Gastrocnemius medialis (tissue), 4 donors: ENCODE results near the gene PCSK6. TPM values are rescaled to one million over a fixed set of nuclear protein-coding genes. Genes with fewer than 3 reads are reported as not detected.

Experiments
- ATAC-seq, 2 donors: fragments of 150-250 bp; one replicate each; pipeline ENCODE4 v1.9.1; 2016
- DNase-seq, 2 donors: peaks; one replicate each; pipeline ENCODE4 v3.0.0-alpha.2; 2019
- H3K27ac ChIP-seq, 4 donors: fragments of 200-600 bp; sonication (generic); 1 replicate in 1 of 4; 2 replicates in 3 of 4; pipeline ENCODE4 v1.5.1; 2016 to 2018; ENCODE audit warnings: mild to moderate bottlenecking in 2 of 4, moderate library complexity in 1 of 4
- H3K27me3 ChIP-seq, 3 donors: fragments of 200-600 bp; sonication (generic) in 2 of 3; 1 replicate in 1 of 3; 2 replicates in 2 of 3; pipeline versions ENCODE4 v1.5.1 to v1.6.0; 2016 to 2019; ENCODE audit warnings: mild to moderate bottlenecking in 1 of 3, moderate library complexity in 1 of 3
- H3K36me3 ChIP-seq, 2 donors: fragments of 200-600 bp; sonication (generic) in 1 of 2; one replicate each; pipeline ENCODE4 v1.5.1; 2017 to 2018
- H3K4me1 ChIP-seq, 2 donors: fragments of 200-600 bp; sonication (generic) in 1 of 2; one replicate each; pipeline ENCODE4 v1.5.1; 2016 to 2017; ENCODE audit warnings: mild to moderate bottlenecking in 2 of 2
- H3K4me3 ChIP-seq, 4 donors: fragments of 200-600 bp; sonication (generic) in 3 of 4; 1 replicate in 1 of 4; 2 replicates in 3 of 4; pipeline ENCODE4 v1.5.1; 2016 to 2019; ENCODE audit warnings: mild to moderate bottlenecking in 2 of 4
- H3K9me3 ChIP-seq, 3 donors: fragments of 200-600 bp; sonication (generic) in 2 of 3; 1 replicate in 1 of 3; 2 replicates in 2 of 3; pipeline ENCODE4 v1.5.1; 2016 to 2019
- CTCF ChIP-seq, 5 experiments: fragments of 450-650 bp in 3 of 5; fragments of 200-600 bp in 2 of 5; sonication (generic) in 2 of 5; IDR thresholded peaks in 4 of 5; conservative IDR thresholded peaks in 1 of 5; 1 replicate in 4 of 5; 2 replicates in 1 of 5; pipeline ENCODE4 v1.5.1; 2016 to 2019; ENCODE audit warnings: antibody characterized with exemption in 5 of 5, mild to moderate bottlenecking in 3 of 5, moderate library complexity in 3 of 5
- POLR2A ChIP-seq, 2 donors: fragments of 450-650 bp; IDR thresholded peaks; one replicate each; pipeline ENCODE4 v1.6.1; 2017; ENCODE audit warnings: antibody characterized with exemption in 2 of 2, mild to moderate bottlenecking in 2 of 2, moderate library complexity in 2 of 2
- in situ Hi-C, 4 donors: fragments of 200-750 bp; cut with MboI; loops; one replicate each; pipeline versions ENCODE4 v1.15.0 to v1.8.0; 2017; ENCODE audit warnings: low sequenced_read_pairs in 4 of 4
- intact Hi-C: fragments of 100-400 bp; cut with DNase I; formaldehyde crosslinking; loops from one replicate; pipeline ENCODE4 v1.15.1; 2023; ENCODE audit warnings: low total_unique reads
- total RNA-seq, 4 donors: library from RNA; depleted of rRNA; stranded (reverse); fragments of >200 nt; gene quantifications; one replicate each; pipeline versions ENCODE4 v1.1.0 to v1.2.3, GENCODE V29; 2016

PCSK6 gene
- 10 to 100 TPM; 12.8 to 46.0 (median 23.6) TPM for total RNA-seq

GRCh38 chr15:101489599-101490407 lies at the start of gene PCSK6:
Gene PCSK6 (minus strand): TSS chr15:101489707. CDS start chr15:101489670, 37 bp downstream.
- H3K36me3 ChIP-seq = peaks cover 0 to 4% of the 10 kb centered on the region in 2 donors
- no peak for DNase-seq
- ATAC-seq = peak; percentile 43 to 62
- intact Hi-C loops (no loop called here), in situ Hi-C loops (no loop called here)
- H3K4me3 ChIP-seq = peak within 1 kb of the TSS; percentile 47 to 57 (median 55)
- TF ChIP-seq POLR2A (IDR thresholded peaks at IDR 0.05) (peak; percentile 37 to 61), CTCF (IDR thresholded peaks at IDR 0.05 in 4 of 5, conservative IDR thresholded peaks at IDR 0.05 in 1 of 5) (no peak)
- peak within 1 kb of the TSS; percentile 66 to 76 (median 74) for H3K27ac ChIP-seq
- peaks cover 0 to 8% of the 10 kb centered on the region in 2 donors for H3K4me1 ChIP-seq
- no peaks in the 10 kb centered on the region for H3K9me3 ChIP-seq
- peaks cover 0 to 4% (median 0%) of the 10 kb centered on the region in 3 donors for H3K27me3 ChIP-seq

- no peaks in the 10 kb centered on the region for H3K9me3 ChIP-seq
- in situ Hi-C loops (no loop called here), intact Hi-C loops (no loop called here)
- H3K36me3 ChIP-seq = no peaks in the 10 kb centered on the region
- H3K27me3 ChIP-seq = peaks cover 0 to 12% (median 7%) of the 10 kb centered on the region in 3 donors
- ATAC-seq (no peak), DNase-seq (no peak)
- H3K27ac ChIP-seq = no peak overlapping the region
- H3K4me1 ChIP-seq = no peaks in the 10 kb centered on the region
- no peak for TF ChIP-seq POLR2A (IDR thresholded peaks at IDR 0.05)
- TF ChIP-seq CTCF (IDR thresholded peaks at IDR 0.05 in 4 of 5, conservative IDR thresholded peaks at IDR 0.05 in 1 of 5) = no peak
- H3K4me3 ChIP-seq = no peak overlapping the region
Measured at GRCh38 chr15:101538996-101539395, 49.5 kb upstream of the PCSK6 start.

GRCh38 chr15:101538177-101538576 lies 48.7 kb upstream of the PCSK6 start:
- H3K36me3 ChIP-seq = no peaks in the 10 kb centered on the region
- H3K27ac ChIP-seq = no peak overlapping the region
- no peaks in the 10 kb centered on the region for H3K9me3 ChIP-seq
- ATAC-seq (no peak), DNase-seq (no peak)
- no peak overlapping the region for H3K4me3 ChIP-seq
- H3K27me3 ChIP-seq = peaks cover 0 to 4% (median 0%) of the 10 kb centered on the region in 3 donors
- TF ChIP-seq POLR2A (IDR thresholded peaks at IDR 0.05) = no peak
- TF ChIP-seq CTCF (IDR thresholded peaks at IDR 0.05 in 4 of 5, conservative IDR thresholded peaks at IDR 0.05 in 1 of 5) = no peak
- in situ Hi-C loops = no loop called here
- intact Hi-C loops = no loop called here
- H3K4me1 ChIP-seq = no peaks in the 10 kb centered on the region

- DNase-seq (no peak), ATAC-seq (no peak)
- intact Hi-C loops = no loop called here
- no peak overlapping the region for H3K27ac ChIP-seq
- H3K27me3 ChIP-seq = no peaks in the 10 kb centered on the region
- H3K9me3 ChIP-seq = no peaks in the 10 kb centered on the region
- no peak for TF ChIP-seq CTCF (IDR thresholded peaks at IDR 0.05 in 4 of 5, conservative IDR thresholded peaks at IDR 0.05 in 1 of 5)
- no peak for TF ChIP-seq POLR2A (IDR thresholded peaks at IDR 0.05)
- H3K4me1 ChIP-seq = no peaks in the 10 kb centered on the region
- in situ Hi-C loops = no loop called here
- H3K4me3 ChIP-seq = no peak overlapping the region
- H3K36me3 ChIP-seq = no peaks in the 10 kb centered on the region
Measured at GRCh38 chr15:101537483-101538080, 48.1 kb upstream of the PCSK6 start.
